ENCODE measurements around the gene SUGCT.

Gene SUGCT

GRCh38 chr7:40733114-40733513 is 598.3 kb downstream of the SUGCT start:
- H3K9me3 ChIP-seq (ENCODE audit: control insufficient read depth, low read length), result no peaks in the 10 kb centered on the region
- no peak overlapping the region for H3K4me3 ChIP-seq (ENCODE audit: low read depth, low read length)
- H3K79me2 ChIP-seq, result no peaks in the 10 kb centered on the region
- H3K4me1 ChIP-seq, result peaks cover 4% of the 10 kb centered on the region
- H3K36me3 ChIP-seq (ENCODE audit: control insufficient read depth, insufficient read depth, low read length), result no peaks in the 10 kb centered on the region
- no peak overlapping the region for H2AFZ ChIP-seq
- no peak overlapping the region for H3K27ac ChIP-seq
- no peak overlapping the region for H3K9ac ChIP-seq
- H3K27me3 ChIP-seq (ENCODE audit: control insufficient read depth, insufficient read depth, low read length), result no peaks in the 10 kb centered on the region
- TF ChIP-seq CTCF (IDR thresholded peaks at IDR 0.05), result no peak
- no peak overlapping the region for H3K4me2 ChIP-seq (ENCODE audit: low read length)

- Histone ChIP-seq H2AFZ (no peak overlapping the region), H3K9me3 (ENCODE audit: control insufficient read depth, low read length) (no peaks in the 10 kb centered on the region), H3K9ac (no peak overlapping the region), H3K4me1 (peaks cover 4% of the 10 kb centered on the region), H3K4me2 (ENCODE audit: low read length) (no peak overlapping the region), H3K27me3 (ENCODE audit: control insufficient read depth, insufficient read depth, low read length) (no peaks in the 10 kb centered on the region), H3K36me3 (ENCODE audit: control insufficient read depth, insufficient read depth, low read length) (no peaks in the 10 kb centered on the region), H3K79me2 (no peaks in the 10 kb centered on the region), H3K4me3 (ENCODE audit: low read depth, low read length) (no peak overlapping the region), H3K27ac (no peak overlapping the region)
- TF ChIP-seq CTCF (IDR thresholded peaks at IDR 0.05), result no peak
Measured at GRCh38 chr7:40733578-40733977, 598.8 kb downstream of the SUGCT start.

- Histone ChIP-seq H3K9ac (no peak overlapping the region), H3K27me3 (ENCODE audit: control insufficient read depth, insufficient read depth, low read length) (no peaks in the 10 kb centered on the region), H3K4me2 (ENCODE audit: low read length) (no peak overlapping the region), H3K4me1 (no peaks in the 10 kb centered on the region), H3K79me2 (no peaks in the 10 kb centered on the region), H2AFZ (no peak overlapping the region), H3K4me3 (ENCODE audit: low read depth, low read length) (no peak overlapping the region), H3K36me3 (ENCODE audit: control insufficient read depth, insufficient read depth, low read length) (no peaks in the 10 kb centered on the region), H3K9me3 (ENCODE audit: control insufficient read depth, low read length) (no peaks in the 10 kb centered on the region), H3K27ac (no peak overlapping the region)
- TF ChIP-seq CTCF (IDR thresholded peaks at IDR 0.05), result no peak
Measured at GRCh38 chr7:40739257-40739656, 604.5 kb downstream of the SUGCT start.

- Histone ChIP-seq H3K9ac (no peak overlapping the region), H3K27ac (no peak overlapping the region), H3K27me3 (ENCODE audit: control insufficient read depth, insufficient read depth, low read length) (no peaks in the 10 kb centered on the region), H3K4me2 (ENCODE audit: low read length) (no peak overlapping the region), H2AFZ (no peak overlapping the region), H3K79me2 (no peaks in the 10 kb centered on the region), H3K4me1 (no peaks in the 10 kb centered on the region), H3K4me3 (ENCODE audit: low read depth, low read length) (no peak overlapping the region), H3K36me3 (ENCODE audit: control insufficient read depth, insufficient read depth, low read length) (no peaks in the 10 kb centered on the region), H3K9me3 (ENCODE audit: control insufficient read depth, low read length) (no peaks in the 10 kb centered on the region)
- TF ChIP-seq CTCF (IDR thresholded peaks at IDR 0.05), result no peak
Measured at GRCh38 chr7:40742270-40742669, 607.5 kb downstream of the SUGCT start.

- H3K36me3 ChIP-seq (ENCODE audit: control insufficient read depth, insufficient read depth, low read length), result no peaks in the 10 kb centered on the region
- TF ChIP-seq CTCF (IDR thresholded peaks at IDR 0.05), result no peak
- no peak overlapping the region for H3K9ac ChIP-seq
- no peak overlapping the region for H3K27ac ChIP-seq
- no peaks in the 10 kb centered on the region for H3K9me3 ChIP-seq (ENCODE audit: control insufficient read depth, low read length)
- no peaks in the 10 kb centered on the region for H3K79me2 ChIP-seq
- H3K27me3 ChIP-seq (ENCODE audit: control insufficient read depth, insufficient read depth, low read length), result no peaks in the 10 kb centered on the region
- H2AFZ ChIP-seq, result no peak overlapping the region
- H3K4me3 ChIP-seq (ENCODE audit: low read depth, low read length), result no peak overlapping the region
- no peak overlapping the region for H3K4me2 ChIP-seq (ENCODE audit: low read length)
- no peaks in the 10 kb centered on the region for H3K4me1 ChIP-seq
Measured at GRCh38 chr7:40746841-40747556, 612.2 kb downstream of the SUGCT start.

Data from parathyroid adenoma (tissue), 2 donors.